Ovary (tissue), 3 donors: ENCODE data around the gene HMGA1.

Experiments
- POLR2A ChIP-seq: fragments of 450-650 bp; IDR thresholded peaks from one replicate; pipeline ENCODE4 v1.6.1; 2017; ENCODE audit warnings: antibody characterized with exemption, mild to moderate bottlenecking, moderate library complexity
- TF ChIP-seq, protein P1 (sequence below), 3 donors: fragments of 450-650 bp in 2 of 3; fragments of 200-600 bp in 1 of 3; IDR thresholded peaks; one replicate each; pipeline versions ENCODE4 v1.5.1 to v1.8.0; 2016 to 2022; ENCODE audit warnings: antibody characterized with exemption in 3 of 3, mild to moderate bottlenecking in 1 of 3
- donor health status: DM: no; HTN: no; CAD: no.

DNA sequence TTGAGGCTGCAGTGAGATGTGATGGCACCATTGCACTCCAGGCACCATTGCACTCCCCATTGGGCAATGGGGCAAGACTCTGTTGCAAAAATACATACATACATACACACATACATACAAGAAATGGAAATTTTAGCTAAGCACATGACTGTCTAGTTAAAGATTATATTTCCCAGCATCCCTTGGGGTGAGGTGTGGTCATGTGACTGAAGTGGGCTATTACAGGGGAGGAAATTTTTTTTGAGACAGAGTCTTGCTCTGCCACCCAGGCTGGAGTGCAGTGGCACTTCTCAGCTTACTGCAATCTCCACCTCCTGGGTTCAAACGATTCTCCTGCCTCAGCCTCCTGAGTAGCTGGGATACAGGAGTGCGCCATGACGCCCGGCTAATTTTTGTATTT, 32.0 kb upstream of the HMGA1 start:
- TF ChIP-seq, protein P1, sequence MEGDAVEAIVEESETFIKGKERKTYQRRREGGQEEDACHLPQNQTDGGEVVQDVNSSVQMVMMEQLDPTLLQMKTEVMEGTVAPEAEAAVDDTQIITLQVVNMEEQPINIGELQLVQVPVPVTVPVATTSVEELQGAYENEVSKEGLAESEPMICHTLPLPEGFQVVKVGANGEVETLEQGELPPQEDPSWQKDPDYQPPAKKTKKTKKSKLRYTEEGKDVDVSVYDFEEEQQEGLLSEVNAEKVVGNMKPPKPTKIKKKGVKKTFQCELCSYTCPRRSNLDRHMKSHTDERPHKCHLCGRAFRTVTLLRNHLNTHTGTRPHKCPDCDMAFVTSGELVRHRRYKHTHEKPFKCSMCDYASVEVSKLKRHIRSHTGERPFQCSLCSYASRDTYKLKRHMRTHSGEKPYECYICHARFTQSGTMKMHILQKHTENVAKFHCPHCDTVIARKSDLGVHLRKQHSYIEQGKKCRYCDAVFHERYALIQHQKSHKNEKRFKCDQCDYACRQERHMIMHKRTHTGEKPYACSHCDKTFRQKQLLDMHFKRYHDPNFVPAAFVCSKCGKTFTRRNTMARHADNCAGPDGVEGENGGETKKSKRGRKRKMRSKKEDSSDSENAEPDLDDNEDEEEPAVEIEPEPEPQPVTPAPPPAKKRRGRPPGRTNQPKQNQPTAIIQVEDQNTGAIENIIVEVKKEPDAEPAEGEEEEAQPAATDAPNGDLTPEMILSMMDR (IDR thresholded peaks at IDR 0.05): no peak
- no peak for TF ChIP-seq POLR2A
